HG03045 (cell line): ENCODE results near the gene RPL36.

Experiments used
- ATAC-seq: cut with Tn5 transposase; IDR thresholded peaks from one replicate; pipeline ENCODE4 v1.9.1; 2021; ENCODE audit warnings: mild to moderate bottlenecking, moderate library complexity; ENCODE audit not compliant: unreplicated experiment

RPL36 gene

DNA sequence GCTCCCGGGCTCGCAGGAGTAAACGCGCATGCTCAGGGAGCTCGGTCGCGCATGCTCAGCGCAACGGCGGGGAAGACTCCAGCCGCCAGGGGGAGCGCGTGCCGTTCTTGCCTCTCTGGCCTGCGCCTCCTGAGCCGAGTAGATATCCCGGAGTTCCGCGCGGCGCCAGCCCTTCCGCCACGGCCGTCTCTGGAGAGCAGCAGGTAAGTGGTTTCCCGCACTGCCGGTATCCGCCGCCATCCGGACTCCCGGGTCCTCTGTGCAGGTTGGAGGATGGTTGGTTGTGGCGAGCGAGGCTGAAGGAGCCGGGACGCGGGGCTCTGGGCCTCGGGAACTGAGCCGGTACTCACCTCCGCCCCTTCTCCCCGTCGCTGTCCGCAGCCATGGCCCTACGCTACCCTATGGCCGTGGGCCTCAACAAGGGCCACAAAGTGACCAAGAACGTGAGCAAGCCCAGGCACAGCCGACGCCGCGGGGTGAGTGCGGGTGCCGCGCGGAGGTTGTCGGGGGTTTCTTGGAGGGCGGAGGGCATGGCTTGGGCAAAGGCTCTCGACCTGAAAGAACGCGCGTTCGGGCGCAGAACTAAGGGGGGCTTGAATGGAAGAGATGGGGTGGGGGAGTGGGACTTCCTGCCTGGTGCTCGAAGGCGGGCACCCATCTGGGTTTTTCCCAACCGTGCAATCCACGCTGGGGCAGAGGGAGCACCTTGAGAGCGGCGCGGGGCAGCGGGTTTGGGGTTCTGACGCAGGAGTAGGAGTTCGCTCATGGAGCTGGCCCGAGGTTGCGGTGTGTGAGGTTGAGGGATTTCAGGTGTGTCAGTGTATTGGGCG lies at the start of gene RPL36:
TSS of gene RPL36 (plus strand) at position 171 of the 830 bp plus-strand sequence. CDS start at position 384, 213 bp downstream.
- peak; percentile 45 for ATAC-seq

GRCh38 chr19:5641171-5641570 lies 48.9 kb upstream of the RPL36 start:
- ATAC-seq, result no peak

DNA sequence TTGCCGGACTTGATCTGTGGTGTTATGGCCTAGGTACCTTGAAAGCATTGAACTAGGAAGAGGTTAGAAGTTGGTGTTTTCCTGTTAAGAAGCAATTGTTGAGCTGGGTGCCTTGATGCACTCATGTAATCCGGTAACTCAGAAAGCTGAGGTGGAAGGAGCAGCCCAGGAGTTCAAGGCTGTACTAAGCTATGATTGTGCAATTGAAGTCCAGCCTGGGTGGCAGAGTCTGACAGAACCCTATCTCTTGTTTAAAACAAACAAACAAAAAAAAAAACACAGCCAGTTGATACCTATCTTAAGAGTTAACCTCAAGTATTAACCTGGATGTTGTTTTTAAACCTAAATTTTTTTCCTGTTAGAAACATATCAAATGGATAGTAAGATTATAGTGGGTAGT lies 47.9 kb upstream of the RPL36 start:
- no peak for ATAC-seq

DNA sequence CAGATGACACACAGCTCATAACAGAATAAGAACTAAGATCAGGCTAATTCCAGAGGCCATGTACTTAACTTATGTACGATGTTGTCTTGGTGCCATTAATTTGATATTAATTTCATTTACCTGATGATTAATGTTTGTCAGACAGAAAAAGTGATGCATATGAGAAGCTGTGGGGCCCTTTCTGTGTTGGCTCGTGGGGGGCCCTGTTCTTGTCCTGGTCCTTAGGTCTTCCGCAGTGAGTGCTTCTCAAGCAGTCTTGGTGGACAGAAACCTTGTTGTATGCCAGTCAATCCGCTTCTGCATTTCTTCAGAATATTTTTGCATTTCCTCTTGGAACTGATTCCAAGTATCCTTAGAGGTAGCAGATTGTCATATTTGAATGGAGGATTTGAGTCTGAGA lies 47.0 kb upstream of the RPL36 start:
- ATAC-seq, result no peak

GRCh38 chr19:5644037-5644436 lies 46.1 kb upstream of the RPL36 start:
- ATAC-seq, result no peak

- ATAC-seq, result no peak
Observed at GRCh38 chr19:5645409-5645808, 44.7 kb upstream of the RPL36 start.

- no peak for ATAC-seq
Observed at GRCh38 chr19:5646703-5647102, 43.4 kb upstream of the RPL36 start.

DNA sequence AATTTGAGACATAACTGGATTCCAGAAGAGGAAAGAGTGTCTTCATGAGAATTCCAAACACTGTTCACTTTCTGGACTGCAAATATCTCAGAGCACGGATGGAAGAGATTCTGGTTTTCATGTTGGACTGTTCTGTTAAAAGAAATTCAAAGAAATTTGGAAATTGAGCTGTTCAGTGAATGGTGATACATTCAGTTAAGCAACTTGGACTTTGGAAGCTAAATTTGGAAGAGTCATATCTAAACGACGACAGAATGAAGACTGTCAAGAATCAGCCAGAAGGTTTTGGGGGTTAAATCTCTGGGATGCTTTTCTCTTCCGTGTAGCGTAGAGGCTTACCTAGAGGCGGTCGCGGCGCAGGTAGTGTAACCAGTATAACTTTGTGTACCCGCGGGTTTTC lies 41.6 kb upstream of the RPL36 start:
- ATAC-seq, result no peak

GRCh38 chr19:5651361-5651760 lies 38.7 kb upstream of the RPL36 start:
- ATAC-seq, result no peak

GRCh38 chr19:5652261-5652660 lies 37.8 kb upstream of the RPL36 start:
- no peak for ATAC-seq

DNA sequence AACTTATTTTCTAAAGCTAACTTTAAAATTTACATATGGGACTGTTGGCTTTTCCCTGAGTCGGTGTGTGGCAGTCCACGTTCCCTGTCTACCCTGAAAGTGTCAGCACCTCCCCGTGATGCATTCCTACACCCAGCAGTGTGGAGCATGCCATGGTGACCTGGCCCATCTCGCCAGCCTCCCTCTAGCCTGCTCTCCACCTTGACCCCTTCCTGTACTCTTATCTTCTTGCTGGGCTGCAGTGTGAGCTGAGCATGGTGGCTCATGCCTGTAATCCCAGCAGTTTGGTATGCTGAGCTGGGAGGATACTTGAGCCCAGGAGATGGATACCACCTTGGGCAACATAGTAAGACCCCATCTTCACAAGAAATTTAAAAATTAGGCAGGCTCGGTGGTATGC lies 35.2 kb upstream of the RPL36 start:
- no peak for ATAC-seq

GRCh38 chr19:5655412-5655811 lies 34.7 kb upstream of the RPL36 start:
- ATAC-seq, result no peak

GRCh38 chr19:5661483-5661882 lies 28.6 kb upstream of the RPL36 start:
- no peak for ATAC-seq

- ATAC-seq, result no peak
Observed at GRCh38 chr19:5663904-5664303, 26.2 kb upstream of the RPL36 start.

DNA sequence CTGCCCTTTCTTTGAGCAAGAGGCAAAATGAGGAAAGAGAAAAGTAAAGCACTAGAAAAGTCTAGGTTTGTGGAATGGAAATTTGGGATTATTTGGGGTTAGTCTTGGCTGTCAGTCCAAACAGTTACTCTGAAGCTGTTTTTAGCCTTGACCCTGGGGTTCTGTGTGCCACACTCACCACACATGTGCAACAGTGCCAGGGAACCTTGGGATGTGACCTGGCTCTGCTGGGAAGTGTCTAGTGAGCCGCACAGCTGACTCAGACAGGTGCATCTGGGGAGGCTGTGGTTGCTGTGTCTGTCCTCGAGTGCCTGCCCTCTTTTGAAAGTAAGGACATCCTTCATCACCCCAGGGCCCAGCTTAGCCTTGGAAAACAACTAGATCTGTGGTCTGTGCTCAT lies 25.6 kb upstream of the RPL36 start:
- ATAC-seq, result no peak

DNA sequence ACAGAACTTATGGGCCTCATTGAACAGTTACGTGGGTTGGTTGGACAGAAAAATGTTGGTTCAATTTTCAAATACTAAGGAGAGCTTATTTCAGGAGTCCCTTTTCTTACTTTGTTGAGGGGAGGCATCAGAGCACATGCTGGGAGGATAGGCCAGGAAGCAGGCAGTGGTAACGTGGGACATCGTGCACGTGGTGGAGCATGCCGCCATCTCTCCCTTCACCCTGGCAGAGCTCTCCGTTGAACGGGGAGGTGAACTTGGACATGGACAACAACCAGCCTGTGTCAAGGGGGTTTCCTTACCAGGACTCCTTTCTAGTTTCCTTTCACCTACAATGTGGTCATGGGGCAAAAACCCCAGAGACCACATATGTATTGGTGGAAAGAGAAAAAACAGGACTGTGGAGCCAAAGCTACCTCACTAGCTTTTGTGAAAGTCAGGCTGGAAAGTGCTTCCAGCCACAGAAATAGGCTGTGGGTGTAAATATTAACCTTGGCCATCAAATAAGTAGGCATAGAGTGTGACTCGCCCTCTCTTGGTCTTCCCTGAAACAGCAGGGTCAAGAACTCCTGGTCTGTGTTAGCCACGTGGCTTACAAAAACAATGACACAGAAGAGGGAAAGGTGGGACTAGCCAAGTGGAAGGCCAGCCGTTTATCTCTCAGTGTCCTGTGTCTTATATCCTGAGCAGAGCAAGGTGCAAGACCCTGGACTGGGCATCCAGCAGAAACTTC lies 24.1 kb upstream of the RPL36 start:
- ATAC-seq, result no peak

DNA sequence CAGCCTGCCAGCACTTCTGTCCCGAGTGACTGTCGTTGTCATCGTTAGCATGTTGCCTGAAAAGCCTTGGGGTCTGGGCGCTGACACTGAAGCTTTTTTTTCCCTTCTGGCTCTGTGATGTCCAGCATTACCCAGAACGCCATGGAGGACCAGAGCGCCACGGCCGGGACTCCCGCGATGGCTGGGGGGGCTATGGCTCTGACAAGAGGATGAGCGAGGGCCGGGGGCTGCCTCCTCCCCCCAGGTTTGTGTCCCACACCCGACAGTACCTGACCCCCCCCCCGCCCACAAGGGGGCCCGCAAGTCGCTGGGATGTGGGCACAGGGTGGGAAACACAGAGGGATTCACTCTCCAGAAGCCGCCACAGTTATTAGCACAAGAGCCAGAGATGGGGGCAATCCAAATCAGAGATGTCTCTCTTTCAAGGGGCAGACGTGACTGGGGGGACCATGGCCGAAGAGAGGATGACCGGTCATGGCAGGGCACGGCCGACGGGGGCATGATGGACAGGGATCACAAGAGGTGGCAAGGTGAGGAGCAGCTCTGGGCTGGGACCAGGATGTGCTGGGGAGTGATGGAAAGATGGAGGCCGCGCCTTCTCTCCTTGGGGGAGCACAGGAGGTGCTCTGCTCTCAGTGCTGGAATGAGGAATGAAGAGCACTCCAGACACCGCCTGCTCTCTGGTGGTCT lies 23.0 kb upstream of the RPL36 start:
- ATAC-seq, result no peak

DNA sequence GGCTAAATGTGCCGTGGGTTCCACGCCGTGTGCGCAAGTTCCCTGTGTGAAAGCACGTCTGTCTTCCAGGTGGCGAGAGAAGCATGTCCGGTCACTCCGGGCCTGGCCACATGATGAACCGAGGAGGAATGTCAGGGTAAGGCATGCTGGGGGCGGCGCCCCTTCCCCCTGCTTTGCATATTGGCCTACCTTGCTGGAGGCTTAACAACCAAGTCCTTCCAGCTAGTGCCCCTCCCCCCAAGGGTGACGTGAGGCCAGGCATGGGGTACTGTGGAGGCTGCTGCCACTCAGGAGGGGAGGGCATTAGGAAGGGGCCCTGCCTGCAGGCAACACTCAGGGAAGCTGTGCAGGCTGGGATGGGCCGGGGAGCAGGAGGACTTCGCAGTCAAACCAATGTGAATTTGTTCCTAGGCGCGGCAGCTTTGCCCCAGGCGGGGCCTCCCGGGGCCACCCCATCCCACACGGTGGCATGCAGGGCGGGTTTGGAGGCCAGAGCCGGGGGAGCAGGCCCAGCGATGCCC lies 22.3 kb upstream of the RPL36 start:
- ATAC-seq, result no peak

DNA sequence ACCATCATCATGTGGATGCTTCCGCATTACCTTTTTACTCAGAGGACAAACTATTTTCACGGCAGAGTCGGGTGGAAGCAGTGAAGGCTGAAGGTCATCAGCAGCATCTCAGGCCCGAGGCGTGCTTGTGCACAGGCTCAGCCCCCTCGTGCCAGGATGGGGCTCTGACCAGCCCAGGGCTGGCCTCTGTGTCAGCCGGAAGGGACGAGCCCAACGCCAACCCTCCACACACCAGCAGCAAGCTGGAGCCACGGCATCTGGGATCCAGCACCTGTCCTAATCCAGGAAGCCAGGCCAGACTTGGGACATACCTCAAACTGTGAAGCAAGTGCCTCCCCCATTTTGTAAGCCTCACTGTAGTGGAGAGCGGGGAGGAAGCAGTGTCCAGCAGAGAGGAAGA lies 20.9 kb upstream of the RPL36 start:
- no peak for ATAC-seq

DNA sequence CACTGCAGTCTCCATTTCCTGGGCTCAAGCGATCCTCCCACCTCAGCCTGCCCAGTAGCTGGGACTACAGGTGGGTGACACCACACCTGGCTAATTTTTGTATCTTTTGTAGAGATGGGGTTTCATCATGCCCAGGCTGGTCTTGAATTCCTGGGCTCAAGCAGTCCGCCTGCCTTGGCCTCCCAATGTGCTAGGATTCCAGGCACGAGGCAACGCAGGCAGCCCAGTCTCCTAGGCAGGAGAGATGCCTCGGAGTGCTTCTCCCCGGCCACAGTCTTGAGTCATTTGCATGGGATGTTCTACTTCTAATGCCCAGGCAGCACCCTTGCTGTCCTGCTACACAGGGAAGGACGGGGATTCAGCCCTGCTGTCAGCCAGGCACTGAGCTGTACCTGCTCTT lies 18.5 kb upstream of the RPL36 start:
- ATAC-seq, result no peak

GRCh38 chr19:5672708-5673459 lies 17.2 kb upstream of the RPL36 start:
- no peak for ATAC-seq
